OCI-M1 (cell line): ENCODE data around the gene KRTAP10-6.
"Not testable (repeated sequence)": the region's sequence is repeated elsewhere in the genome, so short reads cannot be mapped to it uniquely, and the experiment has no call there.

Source experiments
- DNase-seq: peaks from one replicate; lab custom pipeline; 2025; lab: John Stamatoyannopoulos, UW

KRTAP10-6 gene

GRCh38 chr21:44617071-44617501 lies 24.8 kb upstream of the KRTAP10-6 start:
- DNase-seq: no peak

- DNase-seq: no peak
Observed at GRCh38 chr21:44616591-44616926, 24.3 kb upstream of the KRTAP10-6 start.

GRCh38 chr21:44615911-44616590 lies 23.7 kb upstream of the KRTAP10-6 start:
- no peak for DNase-seq

GRCh38 chr21:44615466-44615865 lies 23.2 kb upstream of the KRTAP10-6 start:
- DNase-seq: no peak

- DNase-seq: no peak
Observed at GRCh38 chr21:44614961-44615391, 22.7 kb upstream of the KRTAP10-6 start.

- no peak for DNase-seq
Observed at GRCh38 chr21:44614161-44614631, 21.9 kb upstream of the KRTAP10-6 start.

GRCh38 chr21:44613386-44614155 lies 21.3 kb upstream of the KRTAP10-6 start:
- DNase-seq: no peak

- DNase-seq: no peak
Observed at GRCh38 chr21:44612669-44613229, 20.4 kb upstream of the KRTAP10-6 start.

GRCh38 chr21:44612029-44612486 lies 19.8 kb upstream of the KRTAP10-6 start, which contains the start of gene KRTAP10-8:
KRTAP10-8 (plus strand) TSS chr21:44612079; CDS start chr21:44612101, 22 bp downstream.
- DNase-seq: no peak

- DNase-seq: no peak
Observed at GRCh38 chr21:44611551-44611950, 19.2 kb upstream of the KRTAP10-6 start.

GRCh38 chr21:44610157-44610843 lies 18.0 kb upstream of the KRTAP10-6 start:
- DNase-seq: not testable (repeated sequence)

- DNase-seq: no peak
Observed at GRCh38 chr21:44609193-44609592, 16.9 kb upstream of the KRTAP10-6 start.

GRCh38 chr21:44606495-44606894 lies 14.2 kb upstream of the KRTAP10-6 start:
- no peak for DNase-seq

- no peak for DNase-seq
Observed at GRCh38 chr21:44603911-44604310, 11.6 kb upstream of the KRTAP10-6 start.

- no peak for DNase-seq
Observed at GRCh38 chr21:44603109-44603875, 11.0 kb upstream of the KRTAP10-6 start.

- DNase-seq: no peak
Observed at GRCh38 chr21:44602463-44602850, 10.2 kb upstream of the KRTAP10-6 start.

- DNase-seq: no peak
Observed at GRCh38 chr21:44601596-44602462, 9.5 kb upstream of the KRTAP10-6 start.

- not testable (repeated sequence) for DNase-seq
Observed at GRCh38 chr21:44601091-44601490, 8.8 kb upstream of the KRTAP10-6 start.

GRCh38 chr21:44600118-44600978 lies 8.0 kb upstream of the KRTAP10-6 start, which contains the start of gene KRTAP10-7:
KRTAP10-7 (plus strand) TSS chr21:44600597; CDS start chr21:44600622, 25 bp downstream.
- not testable (repeated sequence) for DNase-seq
